ENCODE data around the gene FTCDNL1.

Gene FTCDNL1

GRCh38 chr2:199756743-199757142 is 94.2 kb downstream of the FTCDNL1 start:
- H3K4me3 ChIP-seq (ENCODE audit: low read depth, low read length), result no peak overlapping the region
- no peaks in the 10 kb centered on the region for H3K36me3 ChIP-seq
- DNase-seq, result no peak
- no peak for TF ChIP-seq CTCF (IDR thresholded peaks at IDR 0.05; ENCODE audit: low read depth, low read length)
- peaks cover 2% of the 10 kb centered on the region for H3K9me3 ChIP-seq (ENCODE audit: severe bottlenecking)
- H3K27ac ChIP-seq, result no peak overlapping the region
- no peaks in the 10 kb centered on the region for H3K27me3 ChIP-seq (ENCODE audit: insufficient read depth, low read depth, severe bottlenecking)

GRCh38 chr2:199756211-199756610 is 94.8 kb downstream of the FTCDNL1 start:
- Histone ChIP-seq H3K36me3 (no peaks in the 10 kb centered on the region), H3K9me3 (ENCODE audit: severe bottlenecking) (peaks cover 2% of the 10 kb centered on the region), H3K4me3 (ENCODE audit: low read depth, low read length) (no peak overlapping the region), H3K27ac (no peak overlapping the region), H3K27me3 (ENCODE audit: insufficient read depth, low read depth, severe bottlenecking) (no peaks in the 10 kb centered on the region)
- DNase-seq, result no peak
- TF ChIP-seq CTCF (IDR thresholded peaks at IDR 0.05; ENCODE audit: low read depth, low read length), result no peak

GRCh38 chr2:199754766-199755165 is 96.2 kb downstream of the FTCDNL1 start:
- no peak overlapping the region for H3K27ac ChIP-seq
- H3K27me3 ChIP-seq (ENCODE audit: insufficient read depth, low read depth, severe bottlenecking), result no peaks in the 10 kb centered on the region
- H3K4me3 ChIP-seq (ENCODE audit: low read depth, low read length), result no peak overlapping the region
- no peak for TF ChIP-seq CTCF (IDR thresholded peaks at IDR 0.05; ENCODE audit: low read depth, low read length)
- no peaks in the 10 kb centered on the region for H3K36me3 ChIP-seq
- H3K9me3 ChIP-seq (ENCODE audit: severe bottlenecking), result peaks cover 2% of the 10 kb centered on the region
- DNase-seq, result no peak

- DNase-seq, result no peak
- peaks cover 2% of the 10 kb centered on the region for H3K9me3 ChIP-seq (ENCODE audit: severe bottlenecking)
- no peak overlapping the region for H3K4me3 ChIP-seq (ENCODE audit: low read depth, low read length)
- H3K27me3 ChIP-seq (ENCODE audit: insufficient read depth, low read depth, severe bottlenecking), result no peaks in the 10 kb centered on the region
- no peak overlapping the region for H3K27ac ChIP-seq
- no peaks in the 10 kb centered on the region for H3K36me3 ChIP-seq
- no peak for TF ChIP-seq CTCF (IDR thresholded peaks at IDR 0.05; ENCODE audit: low read depth, low read length)
Observed at GRCh38 chr2:199751492-199752120, 99.4 kb downstream of the FTCDNL1 start.

- H3K4me3 ChIP-seq (ENCODE audit: low read depth, low read length), result no peak overlapping the region
Observed at GRCh38 chr2:199749571-199749970, 101.4 kb downstream of the FTCDNL1 start.

More at GRCh38 chr2:199749571-199749970, 101.4 kb downstream of the FTCDNL1 start:
- no peak for DNase-seq
- TF ChIP-seq CTCF (IDR thresholded peaks at IDR 0.05; ENCODE audit: low read depth, low read length), result no peak
- H3K9me3 ChIP-seq (ENCODE audit: severe bottlenecking), result peaks cover 2% of the 10 kb centered on the region
- H3K27me3 ChIP-seq (ENCODE audit: insufficient read depth, low read depth, severe bottlenecking), result no peaks in the 10 kb centered on the region
- H3K36me3 ChIP-seq, result no peaks in the 10 kb centered on the region
- no peak overlapping the region for H3K27ac ChIP-seq

Measured in WERI-Rb-1 (cell line).